Astrocyte (in vitro differentiated cells and primary cell): ENCODE results near the gene ACOT6. TPM values are rescaled to one million over a fixed set of nuclear protein-coding genes. Genes with fewer than 3 reads are reported as not detected.

ENCODE experiments used
- DNase-seq: peaks from one replicate; pipeline ENCODE4 v3.0.0-alpha.2; 2010; ENCODE audit warnings: low read depth
- FAIRE-seq: peaks from 2 replicates; lab custom pipeline; 2011; peaks lifted over from hg19 to GRCh38; lab: Jason Lieb, UNC
- H2AFZ ChIP-seq: 2 replicates; pipeline ENCODE4 v1.6.0; 2012; ENCODE audit warnings: low read depth, low read length, inconsistent platforms
- H3K27ac ChIP-seq: 2 replicates; pipeline ENCODE4 v1.5.1; 2011; ENCODE audit warnings: low read depth, low read length, inconsistent platforms
- H3K27me3 ChIP-seq: 2 replicates; pipeline ENCODE4 v1.6.0; 2011; ENCODE audit warnings: low read length, inconsistent platforms; ENCODE audit not compliant: insufficient read depth
- H3K36me3 ChIP-seq: 2 replicates; pipeline ENCODE4 v1.5.1; 2011; ENCODE audit warnings: low read length, inconsistent platforms; ENCODE audit not compliant: insufficient read depth
- H3K4me1 ChIP-seq: 2 replicates; pipeline ENCODE4 v1.5.1; 2011; ENCODE audit warnings: low read length, inconsistent platforms; ENCODE audit not compliant: insufficient read depth
- H3K4me2 ChIP-seq: 2 replicates; pipeline ENCODE4 v1.6.0; 2012; ENCODE audit warnings: low read length, inconsistent platforms
- H3K4me3 ChIP-seq: 2 replicates; pipeline ENCODE4 v1.5.1; 2011; ENCODE audit warnings: low read depth, mild to moderate bottlenecking, low read length, inconsistent platforms; ENCODE audit not compliant: insufficient read depth
- H3K79me2 ChIP-seq: 2 replicates; pipeline ENCODE4 v1.6.0; 2012; ENCODE audit warnings: mild to moderate bottlenecking, low read length, inconsistent platforms; ENCODE audit not compliant: insufficient read depth
- H3K9ac ChIP-seq: 2 replicates; pipeline ENCODE4 v1.6.0; 2012; ENCODE audit warnings: mild to moderate bottlenecking, low read length, inconsistent platforms
- H3K9me3 ChIP-seq: 2 replicates; pipeline ENCODE4 v1.5.1; 2012; ENCODE audit warnings: low read depth, mild to moderate bottlenecking, low read length, inconsistent platforms; ENCODE audit not compliant: insufficient read depth
- H4K20me1 ChIP-seq: 2 replicates; pipeline ENCODE4 v1.6.0; 2012; ENCODE audit warnings: low read length, inconsistent platforms; ENCODE audit not compliant: insufficient read depth
- H3K27ac Mint-ChIP-seq: one replicate; pipeline ENCODE4 v1.8.0; 2021; ENCODE audit warnings: mild to moderate bottlenecking, mixed read lengths; ENCODE audit not compliant: unreplicated experiment
- H3K27me3 Mint-ChIP-seq: one replicate; pipeline ENCODE4 v1.8.0; 2021; ENCODE audit warnings: low read depth, mixed read lengths; ENCODE audit not compliant: unreplicated experiment
- H3K36me3 Mint-ChIP-seq: one replicate; pipeline ENCODE4 v1.8.0; 2021; ENCODE audit warnings: low read depth, mixed read lengths; ENCODE audit not compliant: unreplicated experiment
- H3K4me1 Mint-ChIP-seq: one replicate; pipeline ENCODE4 v1.8.0; 2021; ENCODE audit warnings: low read depth, mixed read lengths; ENCODE audit not compliant: unreplicated experiment
- H3K4me3 Mint-ChIP-seq: one replicate; pipeline ENCODE4 v1.8.0; 2021; ENCODE audit warnings: mild to moderate bottlenecking, moderate library complexity, mixed read lengths; ENCODE audit not compliant: unreplicated experiment
- H3K9me3 Mint-ChIP-seq: one replicate; pipeline ENCODE4 v1.8.0; 2021; ENCODE audit warnings: mild to moderate bottlenecking, mixed read lengths; ENCODE audit not compliant: unreplicated experiment
- CTCF ChIP-seq: IDR thresholded peaks from 2 replicates; pipeline ENCODE4 v1.5.1; 2011; ENCODE audit warnings: low read depth, mild to moderate bottlenecking, inconsistent platforms, low read length, moderate library complexity; ENCODE audit not compliant: insufficient read depth
- EZH2 ChIP-seq: IDR thresholded peaks from 2 replicates; pipeline ENCODE4 v1.6.1; 2012; ENCODE audit warnings: mild to moderate bottlenecking, low read length, inconsistent platforms; ENCODE audit not compliant: insufficient read depth
- total RNA-seq: library from RNA; stranded (reverse); gene quantifications from 2 replicates; pipeline ENCODE4 v1.2.1, GENCODE V29; 2021

The ACOT6 gene
- total RNA-seq, 1 donor from 2014 or later, result not detected

- Mint-ChIP-seq H3K36me3 (peaks cover 2% of the 10 kb centered on the region), H3K4me1 (no peaks in the 10 kb centered on the region), H3K27ac (no peak overlapping the region), H3K4me3 (no peak overlapping the region), H3K27me3 (peaks cover 12% of the 10 kb centered on the region), H3K9me3 (no peaks in the 10 kb centered on the region)
- H3K4me3 ChIP-seq, result no peak overlapping the region
- H3K9me3 ChIP-seq, result no peaks in the 10 kb centered on the region
- H3K4me1 ChIP-seq, result no peaks in the 10 kb centered on the region
- H3K4me2 ChIP-seq, result no peak overlapping the region
- H4K20me1 ChIP-seq, result no peaks in the 10 kb centered on the region
- no peaks in the 10 kb centered on the region for H3K36me3 ChIP-seq
- H3K79me2 ChIP-seq, result no peaks in the 10 kb centered on the region
- no peak overlapping the region for H2AFZ ChIP-seq
- H3K27ac ChIP-seq, result no peak overlapping the region
- no peak overlapping the region for H3K9ac ChIP-seq
- TF ChIP-seq EZH2 (no peak), CTCF (no peak)
- FAIRE-seq (no peak), DNase-seq (no peak)
- peaks cover 2% of the 10 kb centered on the region for H3K27me3 ChIP-seq
Measured at GRCh38 chr14:73602994-73603393, 9.3 kb upstream of the ACOT6 start.

GRCh38 chr14:73606271-73606670 is 6.0 kb upstream of the ACOT6 start:
- Mint-ChIP-seq H3K4me3 (no peak overlapping the region), H3K27ac (no peak overlapping the region), H3K9me3 (peaks cover 2% of the 10 kb centered on the region), H3K36me3 (peaks cover 5% of the 10 kb centered on the region), H3K4me1 (peaks cover 1% of the 10 kb centered on the region), H3K27me3 (peaks cover 8% of the 10 kb centered on the region)
- Histone ChIP-seq H3K9ac (no peak overlapping the region), H3K27ac (no peak overlapping the region), H3K79me2 (no peaks in the 10 kb centered on the region), H2AFZ (no peak overlapping the region), H3K36me3 (no peaks in the 10 kb centered on the region), H3K9me3 (no peaks in the 10 kb centered on the region), H3K27me3 (no peaks in the 10 kb centered on the region), H3K4me2 (no peak overlapping the region), H4K20me1 (no peaks in the 10 kb centered on the region), H3K4me1 (no peaks in the 10 kb centered on the region), H3K4me3 (no peak overlapping the region)
- DNase-seq, result no peak
- TF ChIP-seq CTCF (no peak), EZH2 (no peak)
- FAIRE-seq, result no peak

DNA sequence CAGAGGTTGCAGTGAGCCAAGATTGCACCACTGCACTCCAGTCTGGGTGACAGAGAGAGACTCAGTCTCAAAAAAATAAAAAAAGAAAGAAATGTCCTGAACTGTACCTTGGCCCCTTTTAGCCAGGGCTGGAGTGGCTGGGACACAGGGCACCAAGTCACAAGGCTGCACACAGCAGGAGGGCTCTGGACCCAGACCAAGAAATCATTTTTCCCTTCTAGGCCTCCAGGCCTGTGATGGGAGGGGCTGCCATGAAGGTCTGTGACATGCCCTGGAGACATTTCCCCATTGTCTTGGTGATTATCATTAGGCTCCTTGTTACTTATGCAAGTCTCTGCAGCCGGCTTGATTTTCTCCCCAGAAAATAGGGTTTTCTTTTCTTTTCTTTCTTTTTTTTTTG is 5.1 kb upstream of the ACOT6 start:
- FAIRE-seq (no peak), DNase-seq (no peak)
- H3K9me3 Mint-ChIP-seq, result peaks cover 2% of the 10 kb centered on the region

More for the DNA sequence above, 5.1 kb upstream of the ACOT6 start:
- no peak overlapping the region for H3K4me3 Mint-ChIP-seq
- H2AFZ ChIP-seq, result no peak overlapping the region
- no peaks in the 10 kb centered on the region for H3K4me1 ChIP-seq
- no peak overlapping the region for H3K27ac Mint-ChIP-seq
- H3K4me1 Mint-ChIP-seq, result peaks cover 1% of the 10 kb centered on the region
- no peaks in the 10 kb centered on the region for H4K20me1 ChIP-seq
- H3K36me3 Mint-ChIP-seq, result peaks cover 5% of the 10 kb centered on the region
- no peaks in the 10 kb centered on the region for H3K79me2 ChIP-seq
- no peaks in the 10 kb centered on the region for H3K27me3 ChIP-seq
- peaks cover 9% of the 10 kb centered on the region for H3K27me3 Mint-ChIP-seq
- no peaks in the 10 kb centered on the region for H3K36me3 ChIP-seq
- H3K4me2 ChIP-seq, result no peak overlapping the region
- TF ChIP-seq CTCF (no peak), EZH2 (no peak)
- H3K9me3 ChIP-seq, result no peaks in the 10 kb centered on the region
- no peak overlapping the region for H3K27ac ChIP-seq
- no peak overlapping the region for H3K4me3 ChIP-seq
- H3K9ac ChIP-seq, result no peak overlapping the region
